Activated CD4-positive, alpha-beta T cell treated with anti-CD3 and anti-CD28 coated beads, Interleukin-2, amount 50 U/mL, for 16 hours (primary cell): ENCODE results near the gene ADARB1.
"Not testable (repeated sequence)": the region's sequence is repeated elsewhere in the genome, so short reads cannot be mapped to it uniquely, and the experiment has no call there.

Experiments used
- DNase-seq: peaks from one replicate; pipeline ENCODE4 v3.0.0-alpha.2; 2020

Gene ADARB1

DNA sequence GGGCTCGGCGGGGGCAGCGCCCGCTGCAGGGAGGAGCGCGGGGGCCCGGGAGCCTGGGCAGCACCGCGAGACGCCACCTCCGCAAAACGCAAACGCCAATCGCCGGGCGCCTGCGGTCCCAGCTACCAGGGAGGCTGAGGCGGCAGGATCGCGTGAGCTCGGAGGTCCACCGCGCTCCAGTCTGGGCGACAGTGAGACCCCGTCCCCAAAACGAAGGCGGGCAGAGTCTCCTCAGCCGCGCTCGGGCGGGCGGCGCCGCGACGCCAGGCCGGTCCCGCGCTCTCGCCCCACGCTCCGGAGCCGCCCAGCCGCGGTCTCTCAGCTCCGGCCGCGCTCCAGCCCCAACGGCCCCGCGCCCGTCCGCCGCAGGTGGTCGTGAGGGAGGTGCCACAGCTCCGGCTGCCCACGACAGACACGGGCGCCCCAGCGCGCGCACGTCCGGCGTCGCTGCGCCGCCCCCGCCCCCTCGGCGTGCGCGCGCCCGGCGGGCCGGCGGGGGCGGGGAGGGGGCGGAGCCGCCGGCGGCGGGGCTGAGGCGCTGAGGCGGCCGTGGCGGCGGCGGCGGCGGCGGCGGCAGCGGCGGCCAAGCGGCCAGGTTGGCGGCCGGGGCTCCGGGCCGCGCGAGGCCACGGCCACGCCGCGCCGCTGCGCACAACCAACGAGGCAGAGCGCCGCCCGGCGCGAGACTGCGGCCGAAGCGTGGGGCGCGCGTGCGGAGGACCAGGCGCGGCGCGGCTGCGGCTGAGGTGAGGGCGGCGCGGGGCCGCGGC, at the start of gene ADARB1:
Gene ADARB1, plus strand, starts transcription at position 533 of the 770 bp plus-strand sequence. CDS start 97,077 bp downstream, outside the sequence.
- DNase-seq, result peak; percentile 55

DNA sequence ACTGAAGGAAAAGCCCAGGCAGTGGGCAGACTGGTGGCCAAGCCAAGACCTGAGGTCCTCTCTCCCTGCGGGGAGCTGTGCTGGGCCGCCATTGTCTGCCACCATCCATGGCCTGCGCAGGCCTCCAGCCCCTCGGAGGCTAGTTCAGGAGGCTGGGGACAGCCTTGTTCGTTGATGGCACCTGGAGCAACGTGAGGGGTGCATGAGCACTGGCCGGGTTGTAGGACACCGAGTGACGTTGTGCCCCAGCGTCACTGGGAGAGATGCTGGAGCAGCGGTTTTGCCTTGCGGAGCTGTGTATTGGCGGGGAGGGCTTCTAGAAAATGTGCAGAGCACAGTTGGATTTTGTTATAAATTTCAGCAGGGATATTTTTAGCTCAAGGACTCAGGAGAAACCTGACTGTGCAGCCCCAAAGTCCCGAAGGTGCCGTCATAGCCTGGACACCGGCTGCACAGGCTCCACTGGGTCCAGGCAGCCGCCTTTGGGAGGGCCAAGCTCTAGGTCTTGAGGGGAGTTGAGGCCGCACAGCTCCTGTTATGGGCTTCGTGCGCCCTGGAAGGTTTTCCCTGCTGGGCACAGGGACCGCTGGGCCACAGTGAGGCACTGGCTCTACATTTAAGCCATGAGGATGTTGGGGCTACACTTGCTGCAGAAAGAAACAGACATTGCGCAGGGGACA, 48.2 kb upstream of the ADARB1 start:
- DNase-seq, result no peak

GRCh38 chr21:45026826-45027225, 47.6 kb upstream of the ADARB1 start:
- no peak for DNase-seq

- DNase-seq, result no peak
These were observed 46.9 kb upstream of the ADARB1 start for GRCh38 chr21:45027241-45028196.

GRCh38 chr21:45028645-45029044, 45.7 kb upstream of the ADARB1 start:
- not testable (repeated sequence) for DNase-seq

DNA sequence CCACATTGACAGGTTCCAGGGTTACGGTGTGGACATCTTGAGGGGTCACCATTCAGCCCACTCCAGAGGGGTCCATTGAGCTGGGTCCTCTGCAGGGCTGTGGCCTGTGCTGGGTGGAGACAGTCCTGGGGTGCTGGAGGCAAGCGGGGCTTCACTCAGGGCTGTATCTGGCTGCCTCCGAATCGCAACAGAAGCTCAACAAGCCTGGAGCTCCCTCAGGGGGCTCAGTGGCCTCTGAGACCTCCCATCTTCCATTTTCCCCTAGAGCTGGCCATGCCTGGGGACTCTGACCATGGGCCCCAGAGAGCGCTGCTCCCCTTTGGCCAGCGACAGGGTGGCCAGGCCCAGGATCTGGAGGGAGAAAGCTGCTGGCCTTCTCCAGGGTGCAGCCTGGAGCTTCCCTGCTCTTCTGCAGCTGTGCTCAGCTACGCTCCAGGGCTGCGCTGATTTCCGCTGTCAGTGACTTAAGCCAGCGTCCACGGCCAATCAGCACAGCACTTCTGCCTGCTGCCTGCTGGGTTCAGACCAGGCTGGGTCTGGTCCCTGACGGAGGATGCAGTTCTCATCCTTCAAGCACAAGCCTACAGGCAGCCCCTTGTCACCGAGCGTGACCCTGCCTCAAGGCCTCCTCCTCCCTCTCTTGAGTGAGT, 45.0 kb upstream of the ADARB1 start:
- DNase-seq, result no peak

- DNase-seq, result no peak
These were observed 44.3 kb upstream of the ADARB1 start for GRCh38 chr21:45029948-45030681.

GRCh38 chr21:45030682-45031570, 43.5 kb upstream of the ADARB1 start:
- no peak for DNase-seq

DNA sequence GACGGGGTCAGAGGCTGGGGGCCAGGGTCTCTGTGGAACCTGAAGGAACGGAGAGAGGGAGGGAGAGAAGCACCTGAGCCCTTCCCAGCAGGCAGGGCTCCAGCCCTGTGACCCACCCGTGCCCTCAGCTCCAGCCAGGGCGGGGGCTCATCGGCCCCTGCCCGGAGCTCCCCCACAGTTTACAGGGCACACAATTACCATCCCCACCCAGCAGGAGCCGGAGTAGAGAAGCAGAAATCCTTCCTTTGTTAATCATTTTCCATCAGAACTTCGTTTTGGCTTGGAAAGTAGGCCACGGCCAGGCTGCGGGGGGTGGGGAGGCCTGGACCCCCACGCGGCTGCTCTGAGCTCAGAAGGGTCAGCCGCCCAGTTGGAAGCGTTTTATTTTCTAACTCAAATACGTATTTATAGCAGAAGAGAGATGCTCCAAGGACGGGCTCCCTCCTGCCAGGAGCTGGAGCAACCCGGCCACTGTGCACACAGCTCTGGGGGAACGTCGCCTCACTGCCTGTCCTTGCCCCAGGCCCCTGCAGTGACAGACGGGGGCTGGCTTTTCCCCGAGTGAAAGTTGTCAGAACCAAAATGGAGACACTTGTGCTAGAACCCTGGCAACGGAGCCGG, 42.7 kb upstream of the ADARB1 start:
- DNase-seq, result no peak

DNA sequence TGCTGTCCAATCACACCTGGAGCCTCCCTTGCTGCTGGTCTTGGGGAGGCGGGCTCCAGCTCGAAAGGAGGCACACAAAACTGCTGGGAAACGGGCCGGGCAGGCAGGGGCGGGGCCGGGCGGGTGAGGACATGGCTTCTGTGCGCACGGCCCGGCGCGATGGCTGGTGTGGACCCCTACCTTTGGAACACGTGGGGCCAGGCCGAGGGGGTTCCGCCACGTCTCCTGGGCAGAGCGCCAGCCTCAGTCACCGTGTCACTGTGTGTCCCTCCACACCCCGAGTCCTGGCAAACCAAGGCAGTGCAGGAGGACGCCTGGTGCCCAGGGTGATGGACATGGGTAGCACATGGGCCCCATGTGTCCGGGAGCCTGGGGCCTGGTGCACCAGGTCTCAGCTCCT, 42.0 kb upstream of the ADARB1 start:
- DNase-seq, result no peak

GRCh38 chr21:45032977-45033710, 41.2 kb upstream of the ADARB1 start:
- DNase-seq, result no peak

- DNase-seq, result no peak
These were observed 40.4 kb upstream of the ADARB1 start for GRCh38 chr21:45033791-45034555.

DNA sequence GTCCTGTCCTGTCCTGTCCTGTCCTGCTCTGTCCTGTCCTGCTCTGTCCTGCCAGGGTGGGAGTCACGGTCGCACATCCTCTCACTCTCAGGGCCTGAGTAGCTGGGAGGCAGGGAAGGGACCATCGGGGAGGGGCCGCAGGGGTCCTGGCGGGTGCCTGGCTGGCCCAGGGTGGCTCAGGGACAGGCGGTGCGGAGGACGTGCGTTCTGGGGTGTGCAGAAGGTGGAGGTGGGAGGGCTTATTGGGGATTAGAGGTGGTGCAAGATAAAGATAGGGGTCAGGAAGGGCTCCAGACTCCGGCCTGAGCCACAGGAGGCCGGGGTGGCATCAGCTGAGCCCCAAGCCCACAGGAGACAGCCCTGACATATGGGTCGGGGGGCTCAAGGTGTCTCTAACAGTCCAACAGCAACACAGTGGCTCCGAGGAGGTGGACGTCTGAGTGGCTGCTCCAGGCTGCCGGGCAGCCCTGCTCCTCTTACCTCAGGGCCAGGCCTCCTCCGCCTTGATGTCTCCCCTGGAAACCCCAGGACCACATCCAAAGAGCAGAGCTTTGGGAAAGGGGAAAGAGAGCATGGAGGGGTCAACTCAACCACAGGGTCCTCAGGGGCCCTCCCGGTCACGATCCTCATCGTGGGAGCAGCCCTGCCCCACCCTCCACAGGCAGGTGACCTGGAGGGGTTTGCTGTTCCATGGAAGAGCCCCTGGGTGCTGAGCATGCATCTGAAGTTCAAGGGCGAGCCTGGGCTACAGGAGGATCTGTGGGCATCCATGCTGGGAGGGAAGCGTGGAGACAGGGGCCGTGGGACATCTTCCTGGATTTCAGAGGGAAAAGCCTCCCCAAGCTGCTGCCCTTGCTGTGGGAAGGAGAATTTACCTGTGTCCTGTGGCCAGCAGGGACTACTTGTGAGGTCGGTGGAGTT, 39.6 kb upstream of the ADARB1 start:
- no peak for DNase-seq

DNA sequence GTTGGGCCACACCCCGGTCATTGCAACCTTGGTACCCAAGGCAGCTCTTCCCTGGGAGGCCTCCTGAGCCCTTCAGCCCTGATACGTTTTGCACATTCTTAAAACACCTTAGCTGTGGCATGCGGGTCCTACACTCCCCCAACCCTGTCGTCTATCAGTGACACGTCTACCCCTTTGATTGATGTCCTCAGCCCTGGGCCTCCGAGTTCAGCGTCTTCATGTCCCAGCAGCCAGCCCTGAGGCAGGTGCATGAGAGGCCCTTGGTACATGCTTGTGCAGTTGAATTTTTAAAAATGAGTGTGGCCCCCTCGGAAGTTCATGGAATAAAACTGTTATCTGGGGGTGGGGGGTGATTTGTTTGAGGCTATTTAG, 38.9 kb upstream of the ADARB1 start:
- DNase-seq, result no peak

DNA sequence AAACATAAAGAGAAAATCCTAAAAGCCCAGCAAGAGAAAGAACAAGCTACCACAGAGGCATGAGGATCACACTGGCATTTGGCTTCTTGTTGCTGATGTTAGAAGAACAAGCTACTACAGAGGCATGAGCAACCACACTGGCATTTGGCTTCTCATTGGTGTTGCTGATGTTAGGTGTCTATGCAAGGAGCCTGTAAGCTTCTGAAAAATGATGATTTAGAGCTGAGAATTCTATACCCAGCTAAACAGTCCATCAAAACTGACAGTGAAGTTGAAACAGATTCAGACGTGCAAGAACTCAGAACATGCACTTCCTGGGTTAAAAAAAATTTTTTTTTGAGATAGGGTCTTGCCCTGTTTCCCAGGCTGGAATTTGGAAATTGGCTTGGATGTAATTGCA, 37.8 kb upstream of the ADARB1 start:
- no peak for DNase-seq

DNA sequence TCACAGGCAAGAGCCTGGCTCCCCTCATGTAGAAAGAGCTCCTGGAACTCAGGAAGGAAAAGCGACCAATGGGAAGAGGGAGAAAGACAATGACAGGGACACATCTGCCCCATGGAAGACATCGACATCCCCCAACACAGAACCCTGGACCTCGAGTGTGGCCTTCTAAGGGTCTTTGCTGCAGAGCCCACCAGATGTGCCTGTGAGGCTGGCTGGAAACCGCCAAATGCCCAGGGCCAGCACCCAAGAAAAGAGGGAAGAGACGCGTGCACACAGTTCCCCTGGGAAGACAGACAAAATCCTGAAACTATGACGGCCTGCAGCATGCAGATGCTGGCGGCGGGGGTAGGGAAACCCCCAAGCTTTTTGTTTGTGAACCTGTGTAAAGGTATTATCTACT, 36.4 kb upstream of the ADARB1 start:
- no peak for DNase-seq

- DNase-seq, result no peak
These were observed 34.8 kb upstream of the ADARB1 start for GRCh38 chr21:45039317-45040156.
